H9 (cell line): ENCODE results near the gene LARP1. TPM values are rescaled to one million over a fixed set of nuclear protein-coding genes. Genes with fewer than 3 reads are reported as not detected.

Source experiments
- DNase-seq: peaks from one replicate; pipeline ENCODE4 v3.0.0-alpha.2; 2017
- H2AFZ ChIP-seq: one replicate; pipeline ENCODE4 v1.6.1; 2013; ENCODE audit warnings: mild to moderate bottlenecking, low read length, control low read depth, moderate library complexity
- H2AK5ac ChIP-seq: 2 replicates; pipeline ENCODE4 v1.6.1; 2013; ENCODE audit warnings: low read length, control low read depth, mixed read lengths; ENCODE audit not compliant: insufficient read length
- H2BK120ac ChIP-seq: one replicate; pipeline ENCODE4 v1.6.1; 2013; ENCODE audit warnings: low read depth, mild to moderate bottlenecking, low read length, control low read depth, inconsistent platforms; ENCODE audit not compliant: poor library complexity, severe bottlenecking
- H2BK12ac ChIP-seq: 2 replicates; pipeline ENCODE4 v1.6.1; 2013; ENCODE audit warnings: low read length, control low read depth, mixed read lengths, low read depth; ENCODE audit not compliant: insufficient read length
- H2BK15ac ChIP-seq: 2 replicates; pipeline ENCODE4 v1.6.1; 2013; ENCODE audit warnings: low read depth, low read length, control low read depth
- H2BK20ac ChIP-seq: one replicate; pipeline ENCODE4 v1.6.1; 2013; ENCODE audit warnings: low read depth, mild to moderate bottlenecking, low read length, control low read depth, inconsistent platforms; ENCODE audit not compliant: poor library complexity, severe bottlenecking
- H2BK5ac ChIP-seq: 2 replicates; pipeline ENCODE4 v1.6.1; 2013; ENCODE audit warnings: low read length, control low read depth, mixed read lengths; ENCODE audit not compliant: insufficient read length
- H3K14ac ChIP-seq: 2 replicates; pipeline ENCODE4 v1.6.1; 2013; ENCODE audit warnings: low read length, control low read depth; ENCODE audit not compliant: insufficient read depth
- H3K18ac ChIP-seq: 2 replicates; pipeline ENCODE4 v1.6.1; 2013; ENCODE audit warnings: low read depth, mild to moderate bottlenecking, mixed read lengths, low read length, control low read depth; ENCODE audit not compliant: insufficient read length
- H3K23ac ChIP-seq: 2 replicates; pipeline ENCODE4 v1.6.1; 2013; ENCODE audit warnings: low read length, control low read depth, mixed read lengths, low read depth; ENCODE audit not compliant: insufficient read length
- H3K23me2 ChIP-seq: 2 replicates; pipeline ENCODE4 v1.6.1; 2013; ENCODE audit warnings: low read depth, mild to moderate bottlenecking, mixed read lengths, low read length, control low read depth; ENCODE audit not compliant: insufficient read length, poor library complexity, severe bottlenecking
- H3K27ac ChIP-seq: 2 replicates; pipeline ENCODE4 v1.5.1; 2013; ENCODE audit warnings: low read length, control low read depth, mixed read lengths, low read depth; ENCODE audit not compliant: insufficient read length
- H3K27me3 ChIP-seq: 2 replicates; pipeline ENCODE4 v1.6.1; 2013; ENCODE audit warnings: low read length, control low read depth, inconsistent platforms; ENCODE audit not compliant: insufficient read depth
- H3K4ac ChIP-seq: 2 replicates; pipeline ENCODE4 v1.6.1; 2013; ENCODE audit warnings: low read depth, mild to moderate bottlenecking, control low read depth, inconsistent platforms, low read length, moderate library complexity
- H3K4me1 ChIP-seq: 2 replicates; pipeline ENCODE4 v1.6.1; 2013; ENCODE audit warnings: low read length, control low read depth, inconsistent platforms; ENCODE audit not compliant: insufficient read depth
- H3K4me2 ChIP-seq: 2 replicates; pipeline ENCODE4 v1.6.1; 2013; ENCODE audit warnings: low read length, control low read depth, mixed read lengths; ENCODE audit not compliant: insufficient read length, insufficient read depth
- H3K56ac ChIP-seq: 2 replicates; pipeline ENCODE4 v1.6.1; 2013; ENCODE audit warnings: low read depth, mild to moderate bottlenecking, mixed read lengths, low read length, control low read depth; ENCODE audit not compliant: insufficient read length
- H3K79me1 ChIP-seq: 2 replicates; pipeline ENCODE4 v1.6.1; 2013; ENCODE audit warnings: low read depth, mild to moderate bottlenecking, moderate library complexity, low read length, control low read depth, inconsistent platforms; ENCODE audit not compliant: insufficient read depth, poor library complexity, severe bottlenecking
- H3K79me2 ChIP-seq: 2 replicates; pipeline ENCODE4 v1.6.1; 2013; ENCODE audit warnings: low read length, control low read depth, inconsistent platforms; ENCODE audit not compliant: insufficient read depth
- H3K9ac ChIP-seq: 2 replicates; pipeline ENCODE4 v1.6.1; 2013; ENCODE audit warnings: low read length, control low read depth, mixed read lengths; ENCODE audit not compliant: insufficient read length; ENCODE audit errors: extremely low read depth
- H3K9me3 ChIP-seq: one replicate; pipeline ENCODE4 v1.6.1; 2013; ENCODE audit warnings: low read depth, low read length, inconsistent platforms; ENCODE audit not compliant: control insufficient read depth
- H3T11ph ChIP-seq: one replicate; pipeline ENCODE4 v1.6.1; 2013; ENCODE audit warnings: mild to moderate bottlenecking, low read length, control low read depth, inconsistent platforms
- H4K20me1 ChIP-seq: one replicate; pipeline ENCODE4 v1.6.1; 2013; ENCODE audit not compliant: control insufficient read depth, insufficient read length, insufficient read depth
- H4K5ac ChIP-seq: 2 replicates; pipeline ENCODE4 v1.6.1; 2013; ENCODE audit warnings: low read depth, mild to moderate bottlenecking, mixed read lengths, low read length, control low read depth; ENCODE audit not compliant: insufficient read length
- H4K8ac ChIP-seq: replicated peaks from 2 replicates; pipeline ENCODE4 v1.6.1; 2013; ENCODE audit warnings: low read length, control low read depth, mixed read lengths, low read depth; ENCODE audit not compliant: insufficient read length
- H4K91ac ChIP-seq: 2 replicates; pipeline ENCODE4 v1.6.1; 2013; ENCODE audit warnings: low read depth, mild to moderate bottlenecking, moderate library complexity, mixed read lengths, low read length, control low read depth; ENCODE audit not compliant: insufficient read length
- H3K27ac Mint-ChIP-seq, 3 experiments: 2 replicates in 2 of 3; 3 replicates in 1 of 3; pipeline ENCODE4 v1.8.0; 2020 to 2021; ENCODE audit warnings: mixed read lengths in 3 of 3, mild to moderate bottlenecking in 1 of 3, moderate library complexity in 1 of 3
- H3K27me3 Mint-ChIP-seq: 2 replicates; pipeline ENCODE4 v1.8.0; 2021; ENCODE audit warnings: low read depth, mild to moderate bottlenecking, moderate library complexity, mixed read lengths
- H3K36me3 Mint-ChIP-seq, 3 experiments: 2 replicates in 2 of 3; 3 replicates in 1 of 3; pipeline ENCODE4 v1.8.0; 2020 to 2021; ENCODE audit warnings: low read depth in 3 of 3, mixed read lengths in 3 of 3; ENCODE audit not compliant: insufficient read depth in 1 of 3
- H3K4me1 Mint-ChIP-seq, 2 experiments: 2 replicates each; pipeline ENCODE4 v1.8.0; 2020; ENCODE audit warnings: mixed read lengths in 2 of 2
- H3K4me3 Mint-ChIP-seq, 2 experiments: 2 replicates in 1 of 2; 3 replicates in 1 of 2; pipeline ENCODE4 v1.8.0; 2020 to 2021; ENCODE audit warnings: mild to moderate bottlenecking in 2 of 2, mixed read lengths in 2 of 2, moderate library complexity in 1 of 2
- H3K9me3 Mint-ChIP-seq, 2 experiments: 2 replicates in 1 of 2; 3 replicates in 1 of 2; pipeline ENCODE4 v1.8.0; 2020; ENCODE audit warnings: mild to moderate bottlenecking in 2 of 2, mixed read lengths in 2 of 2, moderate library complexity in 1 of 2
- WGBS: extraction: QIAGEN DNeasy Blood & Tissue Kit; methylation state at CpG from one replicate; pipeline ENCODE4 v1.1.7; 2013; ENCODE audit warnings: missing lambda C conversion rate, low lambda C conversion rate, mixed read lengths; ENCODE audit not compliant: insufficient read length; ENCODE audit errors: extremely low coverage; 5-methylcytosine and 5-hydroxymethylcytosine counted together
- total RNA-seq: library from RNA; stranded (reverse); gene quantifications from 2 replicates; pipeline ENCODE4 v1.2.1, GENCODE V29; 2021
- TF ChIP-seq, protein P1 (sequence below): fragments of 200-600 bp; sonication (generic); conservative IDR thresholded peaks from 3 replicates; pipeline ENCODE4 v1.8.0; 2021; ENCODE audit warnings: antibody characterized with exemption, mild to moderate bottlenecking

LARP1 gene
- total RNA-seq, 1 experiment from 2014 or later: 405 TPM

DNA sequence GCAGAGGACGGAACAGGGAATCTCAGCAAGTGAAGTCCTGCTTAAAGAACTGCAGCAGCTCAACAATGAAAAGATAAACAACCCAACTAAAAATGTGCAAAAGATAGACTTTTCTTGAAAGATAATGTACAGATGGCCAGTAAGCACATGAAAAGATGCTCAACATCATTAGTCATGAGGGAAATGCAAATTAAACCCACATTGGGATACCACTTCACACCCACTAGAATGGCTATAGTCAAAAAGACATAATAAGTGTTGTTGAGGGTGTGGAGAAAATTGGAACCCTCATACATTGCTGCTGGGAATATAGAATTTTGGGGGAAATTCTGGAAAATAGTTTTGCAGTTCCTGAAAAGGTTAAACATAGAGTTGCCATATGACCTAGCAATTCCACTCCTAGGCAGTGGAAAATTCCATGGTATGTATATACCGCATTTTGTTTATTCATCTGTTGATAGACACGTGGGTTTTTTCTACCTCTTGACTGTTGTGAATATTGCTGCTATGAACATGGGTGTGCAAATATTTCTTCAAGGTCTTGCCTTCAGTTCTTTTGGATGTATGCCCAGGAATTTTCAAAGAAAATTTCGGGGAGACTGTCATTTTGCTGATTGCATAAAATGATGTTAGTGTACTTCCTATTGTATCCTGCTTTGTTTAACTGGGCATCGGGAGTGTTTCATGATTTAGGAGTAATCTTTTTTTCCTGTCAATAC, 110.4 kb downstream of the LARP1 start:
- no peak overlapping the region for H2BK12ac ChIP-seq
- no peaks in the 10 kb centered on the region for H3K27me3 ChIP-seq
- H3K79me1 ChIP-seq: peaks cover 5% of the 10 kb centered on the region
- no peak overlapping the region for H2BK120ac ChIP-seq
- H4K5ac ChIP-seq: no peak overlapping the region
- H3K27ac Mint-ChIP-seq: no peak overlapping the region
- H2AFZ ChIP-seq: no peak overlapping the region
- H3T11ph ChIP-seq: no peak overlapping the region
- H3K14ac ChIP-seq: no peak overlapping the region
- no peaks in the 10 kb centered on the region for H3K23me2 ChIP-seq
- no peak overlapping the region for H3K18ac ChIP-seq
- H3K4me1 ChIP-seq: no peaks in the 10 kb centered on the region
- H3K4ac ChIP-seq: no peak overlapping the region
- peaks cover 28 to 59% (median 58%) of the 10 kb centered on the region in 3 experiments for H3K36me3 Mint-ChIP-seq
- no peak for DNase-seq
- no peak overlapping the region for H2BK15ac ChIP-seq
- H3K9ac ChIP-seq: no peak overlapping the region
- no peak overlapping the region for H3K56ac ChIP-seq
- H3K79me2 ChIP-seq: peaks cover 12% of the 10 kb centered on the region
- H4K20me1 ChIP-seq: no peaks in the 10 kb centered on the region
- H3K4me3 Mint-ChIP-seq: no peak overlapping the region
- TF ChIP-seq, protein P1, sequence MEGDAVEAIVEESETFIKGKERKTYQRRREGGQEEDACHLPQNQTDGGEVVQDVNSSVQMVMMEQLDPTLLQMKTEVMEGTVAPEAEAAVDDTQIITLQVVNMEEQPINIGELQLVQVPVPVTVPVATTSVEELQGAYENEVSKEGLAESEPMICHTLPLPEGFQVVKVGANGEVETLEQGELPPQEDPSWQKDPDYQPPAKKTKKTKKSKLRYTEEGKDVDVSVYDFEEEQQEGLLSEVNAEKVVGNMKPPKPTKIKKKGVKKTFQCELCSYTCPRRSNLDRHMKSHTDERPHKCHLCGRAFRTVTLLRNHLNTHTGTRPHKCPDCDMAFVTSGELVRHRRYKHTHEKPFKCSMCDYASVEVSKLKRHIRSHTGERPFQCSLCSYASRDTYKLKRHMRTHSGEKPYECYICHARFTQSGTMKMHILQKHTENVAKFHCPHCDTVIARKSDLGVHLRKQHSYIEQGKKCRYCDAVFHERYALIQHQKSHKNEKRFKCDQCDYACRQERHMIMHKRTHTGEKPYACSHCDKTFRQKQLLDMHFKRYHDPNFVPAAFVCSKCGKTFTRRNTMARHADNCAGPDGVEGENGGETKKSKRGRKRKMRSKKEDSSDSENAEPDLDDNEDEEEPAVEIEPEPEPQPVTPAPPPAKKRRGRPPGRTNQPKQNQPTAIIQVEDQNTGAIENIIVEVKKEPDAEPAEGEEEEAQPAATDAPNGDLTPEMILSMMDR: no peak
- no peaks in the 10 kb centered on the region for H3K9me3 Mint-ChIP-seq
- H3K27me3 Mint-ChIP-seq: no peaks in the 10 kb centered on the region; the same call in 1 of the 2 replicates
- H3K23ac ChIP-seq: no peak overlapping the region
- H4K8ac ChIP-seq: no peak overlapping the region
- no peak overlapping the region for H2BK5ac ChIP-seq
- no peaks in the 10 kb centered on the region for H3K9me3 ChIP-seq
- H3K4me2 ChIP-seq: no peak overlapping the region
- H2AK5ac ChIP-seq: no peak overlapping the region
- no CpG with 5 or more reads among the region's 5 CpGs for WGBS
- no peak overlapping the region for H2BK20ac ChIP-seq
- H3K27ac ChIP-seq: no peak overlapping the region
- H4K91ac ChIP-seq: no peak overlapping the region
- peaks cover 5% of the 10 kb centered on the region in 2 experiments for H3K4me1 Mint-ChIP-seq
